Stimulated activated CD4-positive, alpha-beta T cell treated with anti-CD3 and anti-CD28 coated beads, Interleukin-1b, Interleukin-23, amount 100 ng/mL, for 48 hours (primary cell): Measurements from ENCODE around the gene GSTM2.
A peak's percentile ranks its signal among the peaks of the same experiment; 100 is the strongest.
"Not testable (repeated sequence)": the region's sequence is repeated elsewhere in the genome, so short reads cannot be mapped to it uniquely, and the experiment has no call there.

Source experiments
- DNase-seq: peaks from one replicate; pipeline ENCODE4 v3.0.0-alpha.2; 2020

GSTM2 gene

GRCh38 chr1:109650609-109651008 lies 17.2 kb upstream of the GSTM2 start:
- DNase-seq = no peak

DNA sequence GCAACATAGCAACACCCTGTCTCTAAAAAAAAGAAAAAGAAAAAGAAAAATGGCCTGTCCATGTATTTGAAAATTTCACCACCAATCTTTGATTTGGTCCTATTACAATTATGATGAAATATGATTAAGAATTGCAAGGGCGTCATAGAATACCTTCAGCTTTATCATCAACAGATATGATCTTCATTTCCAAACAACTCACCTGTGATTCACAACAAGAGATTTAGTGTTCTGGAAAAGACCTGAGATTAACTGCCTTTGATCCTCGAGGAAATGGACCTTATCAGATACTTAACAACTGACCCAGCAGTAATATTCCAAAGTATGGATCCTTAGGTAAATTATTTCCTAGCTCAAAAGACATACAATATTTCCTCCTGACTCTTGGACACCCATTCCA lies 15.5 kb upstream of the GSTM2 start:
- DNase-seq = no peak

GRCh38 chr1:109653306-109653705 lies 14.6 kb upstream of the GSTM2 start:
- DNase-seq = no peak

- no peak for DNase-seq
Observed at GRCh38 chr1:109654519-109654918, 13.3 kb upstream of the GSTM2 start.

DNA sequence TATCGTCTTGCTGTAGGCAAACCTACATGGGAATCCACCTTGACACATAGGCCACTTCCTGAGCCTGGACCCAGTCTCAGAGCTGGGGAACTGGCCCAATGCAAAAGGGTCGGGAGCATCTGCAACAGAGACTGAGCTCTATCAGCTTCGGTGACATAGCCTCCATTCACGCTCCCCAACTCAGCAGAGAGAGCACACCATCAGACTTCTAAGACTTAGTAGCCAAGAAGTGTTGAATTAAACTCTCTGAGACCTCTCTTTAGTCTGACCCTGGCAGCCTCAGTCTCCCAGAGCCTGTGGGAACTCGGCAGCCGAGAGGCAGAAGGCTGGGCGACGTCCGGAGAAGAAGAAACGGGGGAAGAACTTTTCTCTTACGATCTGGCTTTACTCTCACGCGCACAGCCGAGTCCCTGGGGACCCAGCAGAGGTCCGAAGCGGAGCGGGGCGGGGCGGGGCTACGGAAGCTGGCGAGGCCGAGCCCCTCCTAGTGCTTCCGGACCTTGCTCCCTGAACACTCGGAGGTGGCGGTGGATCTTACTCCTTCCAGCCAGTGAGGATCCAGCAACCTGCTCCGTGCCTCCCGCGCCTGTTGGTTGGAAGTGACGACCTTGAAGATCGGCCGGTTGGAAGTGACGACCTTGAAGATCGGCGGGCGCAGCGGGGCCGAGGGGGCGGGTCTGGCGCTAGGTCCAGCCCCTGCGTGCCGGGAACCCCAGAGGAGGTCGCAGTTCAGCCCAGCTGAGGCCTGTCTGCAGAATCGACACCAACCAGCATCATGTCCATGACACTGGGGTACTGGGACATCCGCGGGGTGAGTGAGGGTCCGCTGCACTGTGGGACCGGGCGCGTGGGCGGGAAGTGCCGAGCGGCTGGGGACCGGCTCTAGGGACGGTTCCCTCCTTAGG lies 12.0 kb upstream of the GSTM2 start, which contains the start of gene GSTM4:
TSS of gene GSTM4 (plus strand) at position 485 of the 905 bp plus-strand sequence. CDS start at position 776, 291 bp downstream.
- peak; percentile 68 for DNase-seq

GRCh38 chr1:109657395-109657794 lies 10.5 kb upstream of the GSTM2 start:
- DNase-seq = no peak

- no peak for DNase-seq
Observed at GRCh38 chr1:109657970-109658369, 9.9 kb upstream of the GSTM2 start.

DNA sequence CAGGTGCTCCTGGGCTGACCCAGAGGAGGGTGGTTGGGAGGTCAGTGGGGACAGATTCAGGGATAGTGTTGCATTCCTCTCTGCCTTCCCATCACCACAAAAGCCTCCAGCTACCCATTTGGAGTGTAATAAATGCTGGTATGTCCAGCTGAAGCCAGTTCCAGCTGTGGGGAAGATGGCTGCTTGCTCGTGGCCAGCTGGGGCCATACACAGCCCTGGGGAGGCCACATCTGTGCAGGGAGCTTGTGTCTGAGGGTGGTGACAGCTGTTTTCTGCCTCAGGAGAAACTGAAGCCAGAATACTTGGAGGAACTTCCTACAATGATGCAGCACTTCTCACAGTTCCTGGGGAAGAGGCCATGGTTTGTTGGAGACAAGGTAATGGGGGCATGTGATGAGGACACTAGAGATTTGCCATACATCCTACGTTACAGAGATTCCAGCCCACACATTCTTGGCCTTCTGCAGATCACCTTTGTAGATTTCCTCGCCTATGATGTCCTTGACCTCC lies 9.3 kb upstream of the GSTM2 start:
- DNase-seq = no peak

DNA sequence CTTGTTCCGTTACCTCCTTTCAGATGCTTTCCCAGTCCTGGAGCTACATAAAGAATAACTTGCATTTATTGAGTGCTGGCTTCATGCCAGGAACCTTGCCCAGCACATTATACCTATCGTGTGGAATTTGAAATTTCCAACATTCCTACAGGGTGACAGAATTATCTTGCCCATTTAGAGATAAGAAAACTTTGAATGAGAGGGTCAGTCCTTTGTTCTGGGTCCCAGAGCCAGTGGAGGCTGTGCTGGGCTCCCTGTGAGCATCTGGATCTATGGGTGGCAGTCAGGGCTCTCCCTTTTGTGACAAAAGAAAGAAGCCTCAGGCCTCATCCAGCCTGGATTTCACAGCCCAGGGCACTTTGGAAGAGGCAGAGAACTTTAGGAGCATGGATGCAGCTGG lies 8.7 kb upstream of the GSTM2 start:
- DNase-seq = no peak

- DNase-seq = no peak
Observed at GRCh38 chr1:109659997-109660690, 7.7 kb upstream of the GSTM2 start.

- DNase-seq = not testable (repeated sequence)
Observed at GRCh38 chr1:109660691-109661026, 7.2 kb upstream of the GSTM2 start.

GRCh38 chr1:109661391-109661790 lies 6.5 kb upstream of the GSTM2 start:
- no peak for DNase-seq

- DNase-seq = no peak
Observed at GRCh38 chr1:109664671-109665070, 3.2 kb upstream of the GSTM2 start.

DNA sequence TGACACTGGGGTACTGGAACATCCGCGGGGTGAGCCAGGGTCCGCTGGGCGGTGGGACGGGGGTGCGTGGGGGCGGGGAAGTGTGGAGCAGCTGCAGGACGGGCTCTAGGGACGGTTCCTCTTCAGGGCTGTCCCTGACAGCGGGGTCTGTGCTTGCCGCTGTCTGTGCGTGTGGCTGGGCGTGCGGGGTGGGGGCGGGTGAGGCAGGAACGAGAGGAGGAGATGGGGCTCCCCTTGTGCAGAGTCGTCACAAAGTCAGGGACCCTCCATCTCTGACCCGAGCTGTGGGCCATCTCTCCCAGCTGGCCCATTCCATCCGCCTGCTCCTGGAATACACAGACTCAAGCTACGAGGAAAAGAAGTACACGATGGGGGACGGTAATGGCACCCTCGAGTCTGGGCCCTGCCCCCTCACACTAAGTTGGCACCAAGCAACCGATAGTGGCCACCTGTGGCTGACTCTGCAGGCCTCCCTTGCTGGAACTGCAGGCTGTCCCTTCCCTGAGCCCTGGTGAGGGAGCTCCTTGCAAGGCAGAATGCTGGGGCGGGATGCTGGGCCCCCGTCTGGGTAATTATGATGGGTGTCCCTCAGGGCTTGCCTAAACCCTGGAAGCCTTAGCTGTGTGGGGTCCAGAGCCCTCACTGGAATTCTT lies 392 bp downstream of the GSTM2 start:
- DNase-seq = no peak

- DNase-seq = no peak
Observed at GRCh38 chr1:109669246-109669948, 1.5 kb downstream of the GSTM2 start.

GRCh38 chr1:109669949-109670302 lies 2.1 kb downstream of the GSTM2 start:
- DNase-seq = not testable (repeated sequence)

DNA sequence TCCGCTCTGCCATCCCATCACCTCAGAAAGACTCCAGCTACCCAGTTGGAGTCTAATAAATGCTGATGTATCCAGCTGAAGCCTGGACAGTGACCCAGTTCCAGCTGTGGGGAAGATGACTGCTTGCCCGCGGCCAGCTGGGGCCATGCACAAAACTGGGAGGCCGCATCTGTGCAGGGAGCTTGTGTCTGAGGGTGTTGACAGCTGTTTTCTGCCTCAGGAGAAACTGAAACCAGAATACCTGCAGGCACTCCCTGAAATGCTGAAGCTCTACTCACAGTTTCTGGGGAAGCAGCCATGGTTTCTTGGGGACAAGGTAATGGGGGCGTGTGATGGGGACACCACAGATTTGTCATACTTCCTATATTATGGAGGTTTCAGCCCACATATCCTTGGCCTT lies 3.2 kb downstream of the GSTM2 start:
- DNase-seq = no peak

DNA sequence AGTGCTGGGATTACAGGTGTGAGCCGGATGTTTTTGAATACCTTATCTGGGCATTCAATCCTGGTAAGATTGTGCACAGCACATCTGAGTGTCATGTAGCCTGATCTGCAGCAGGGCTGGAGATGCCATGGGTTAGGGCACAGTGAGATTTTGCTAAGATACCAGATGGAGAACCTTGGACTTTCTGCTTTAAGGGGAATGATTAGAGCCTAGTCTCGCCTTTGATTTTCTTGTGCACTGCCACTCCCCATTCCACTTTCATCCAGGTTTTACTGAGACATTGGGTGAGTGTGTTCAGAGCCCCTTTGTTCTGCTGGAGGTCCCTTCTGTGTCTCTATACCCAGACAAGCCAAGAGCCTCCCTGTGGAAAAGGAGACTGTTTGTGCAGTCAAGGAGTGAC lies 6.0 kb downstream of the GSTM2 start:
- DNase-seq = not testable (repeated sequence)

- DNase-seq = not testable (repeated sequence)
Observed at GRCh38 chr1:109676683-109677381, 9.0 kb downstream of the GSTM2 start.

GRCh38 chr1:109677459-109677858 lies 9.6 kb downstream of the GSTM2 start:
- DNase-seq = no peak

DNA sequence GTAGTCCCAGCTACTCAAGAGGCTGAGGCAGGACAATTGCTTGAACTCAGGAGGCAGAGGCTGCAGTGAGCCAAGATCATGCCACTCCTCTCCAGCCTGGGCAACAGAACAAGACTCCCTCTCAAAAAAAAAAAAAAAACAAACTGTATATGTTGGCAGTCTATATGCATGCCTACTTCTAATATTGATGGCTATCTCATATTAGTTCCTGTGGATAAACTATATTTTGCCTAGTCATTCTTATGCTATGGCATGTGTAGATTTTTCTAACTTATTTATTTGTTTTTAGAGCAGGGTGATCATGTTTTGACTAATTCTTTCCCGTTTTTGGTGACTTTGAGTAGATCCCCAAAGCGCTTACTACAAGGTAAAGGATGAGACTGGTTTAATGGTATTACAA lies 10.8 kb downstream of the GSTM2 start:
- DNase-seq = not testable (repeated sequence)

GRCh38 chr1:109684777-109685176 lies 16.9 kb downstream of the GSTM2 start:
- DNase-seq = not testable (repeated sequence)
